ENCODE results near the gene AATK. TPM values are rescaled to one million over a fixed set of nuclear protein-coding genes. Genes with fewer than 3 reads are reported as not detected.

The AATK gene
- total and polyA plus RNA-seq, 2 of the 13 experiments (the other 11 are each of a cell fraction or from before 2014, with no cell fraction given), result 2.9 to 8.4 TPM

- TF ChIP-seq ZNF775 (CRISPR knock-in tag; IDR thresholded peaks at IDR 0.05; ENCODE audit: borderline replicate concordance) (peak; percentile 53; the same call in 1 of the 2 replicates), ZNF691 (CRISPR knock-in tag; IDR thresholded peaks at IDR 0.05; ENCODE audit: borderline replicate concordance, low read depth) (peak; percentile 96), TARDBP (CRISPR knock-in tag; IDR thresholded peaks at IDR 0.05) (peak; percentile 99), JARID2 (CRISPR knock-in tag; IDR thresholded peaks at IDR 0.05; ENCODE audit: insufficient replicate concordance) (peak; percentile 84), ZNF790 (CRISPR knock-in tag; IDR thresholded peaks at IDR 0.05; ENCODE audit: borderline replicate concordance) (no peak), ZNF460 (CRISPR knock-in tag; IDR thresholded peaks at IDR 0.05; ENCODE audit: borderline replicate concordance) (peak; percentile 54; the same call in 1 of the 2 replicates), KLF11 (CRISPR knock-in tag; IDR thresholded peaks at IDR 0.05) (peak; percentile 95), EED (CRISPR knock-in tag; IDR thresholded peaks at IDR 0.05) (peak; percentile 36; the same call in 1 of the 2 replicates), MTA1 (CRISPR knock-in tag; IDR thresholded peaks at IDR 0.05; ENCODE audit: borderline replicate concordance) (peak; percentile 97), ARHGAP35 (CRISPR knock-in tag; IDR thresholded peaks at IDR 0.05; ENCODE audit: borderline replicate concordance) (no peak; the same call in 1 of the 2 replicates), PLRG1 (conservative IDR thresholded peaks at IDR 0.05) (no peak), ZBTB7B (CRISPR knock-in tag; IDR thresholded peaks at IDR 0.05) (peak; percentile 86), FLYWCH1 (CRISPR knock-in tag; IDR thresholded peaks at IDR 0.05) (no peak), ZNF501 (CRISPR knock-in tag; IDR thresholded peaks at IDR 0.05) (peak; percentile 95), NPAS2 (CRISPR knock-in tag; IDR thresholded peaks at IDR 0.05; ENCODE audit: borderline replicate concordance) (no peak), SAFB2 (CRISPR knock-in tag; IDR thresholded peaks at IDR 0.05; ENCODE audit: borderline replicate concordance, low read depth) (no peak; the same call in none of the 2 replicates), ZNF704 (CRISPR knock-in tag; IDR thresholded peaks at IDR 0.05; ENCODE audit: borderline replicate concordance) (peak; percentile 91; the same call in 1 of the 2 replicates), ZNF224 (CRISPR knock-in tag; IDR thresholded peaks at IDR 0.05) (peak; percentile 89), ZNF333 (CRISPR knock-in tag; IDR thresholded peaks at IDR 0.05; ENCODE audit: borderline replicate concordance) (peak; percentile 75; the same call in 1 of the 2 replicates), SATB2 (CRISPR knock-in tag; IDR thresholded peaks at IDR 0.05) (0 out of 2 replicates have a peak, but pooled peaks have one; percentile 60), ZNF441 (CRISPR knock-in tag; IDR thresholded peaks at IDR 0.05; ENCODE audit: borderline replicate concordance) (peak; percentile 73), TEAD2 (CRISPR knock-in tag; IDR thresholded peaks at IDR 0.05) (no peak), REL (CRISPR knock-in tag; conservative IDR thresholded peaks at IDR 0.05) (no peak; the same call in 1 of the 2 replicates), MTF1 (CRISPR knock-in tag; IDR thresholded peaks at IDR 0.05) (no peak), PHF21A (CRISPR knock-in tag; IDR thresholded peaks at IDR 0.05) (peak; percentile 88), GATA4 (IDR thresholded peaks at IDR 0.05; ENCODE audit: borderline replicate concordance, low read depth) (no peak), SP140L (CRISPR knock-in tag; IDR thresholded peaks at IDR 0.05; ENCODE audit: borderline replicate concordance) (peak; percentile 84; the same call in 1 of the 2 replicates)
- TF ChIP-seq, protein P1, sequence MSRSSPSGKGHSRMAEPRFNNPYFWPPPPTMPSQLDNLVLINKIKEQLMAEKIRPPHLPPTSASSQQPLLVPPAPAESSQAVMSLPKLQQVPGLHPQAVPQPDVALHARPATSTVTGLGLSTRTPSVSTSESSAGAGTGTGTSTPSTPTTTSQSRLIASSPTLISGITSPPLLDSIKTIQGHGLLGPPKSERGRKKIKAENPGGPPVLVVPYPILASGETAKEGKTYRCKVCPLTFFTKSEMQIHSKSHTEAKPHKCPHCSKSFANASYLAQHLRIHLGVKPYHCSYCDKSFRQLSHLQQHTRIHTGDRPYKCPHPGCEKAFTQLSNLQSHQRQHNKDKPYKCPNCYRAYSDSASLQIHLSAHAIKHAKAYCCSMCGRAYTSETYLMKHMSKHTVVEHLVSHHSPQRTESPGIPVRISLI (CRISPR knock-in tag; IDR thresholded peaks at IDR 0.05; ENCODE audit: borderline replicate concordance), result peak; percentile 60; the same call in 1 of the 2 replicates
Measured at GRCh38 chr17:81101614-81102306, 64.3 kb downstream of the AATK start (continued).

Measured in HepG2 (cell line).